ENCODE data around the gene CLCN6. TPM values are rescaled to one million over a fixed set of nuclear protein-coding genes. Genes with fewer than 3 reads are reported as not detected.

CLCN6 gene
- polyA plus RNA-seq, 1 donor from 2014 or later: 12.5 TPM

DNA sequence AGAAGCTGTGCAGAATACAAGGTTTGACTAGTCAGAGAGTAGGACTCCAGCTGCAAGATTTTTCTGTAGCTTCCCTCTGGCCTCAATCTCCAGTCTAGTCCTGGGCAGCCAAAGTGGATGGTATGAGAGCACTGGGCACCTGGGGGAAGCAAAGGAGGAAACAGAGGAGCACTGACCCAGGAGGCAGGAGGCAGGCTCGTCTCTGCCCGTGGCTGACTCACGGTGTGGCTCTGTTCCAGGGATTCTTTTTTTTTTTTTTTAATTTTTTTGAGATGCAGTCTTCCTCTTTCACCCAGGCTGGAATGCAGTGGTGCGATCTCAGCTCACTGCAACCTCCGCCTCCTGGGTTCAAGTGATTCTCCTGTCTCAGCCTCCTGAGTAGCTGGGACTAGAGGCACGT is 56.9 kb downstream of the CLCN6 start:
- Histone ChIP-seq H3K4me2 (ENCODE audit: low read length) (no peak overlapping the region), H4K20me1 (ENCODE audit: insufficient read depth) (no peaks in the 10 kb centered on the region), H3K27ac (ENCODE audit: low read length) (peak overlapping the region; percentile 37), H3K9me2 (ENCODE audit: insufficient read depth, low read length) (no peaks in the 10 kb centered on the region), H3K79me2 (replicated peaks; ENCODE audit: insufficient read depth, low read length) (no peaks in the 10 kb centered on the region), H3F3A (ENCODE audit: insufficient read depth, low read length, poor library complexity, severe bottlenecking) (no peaks in the 10 kb centered on the region), H3K4me3 (ENCODE audit: low read length) (peak overlapping the region; percentile 36), H2AFZ (ENCODE audit: low read depth, low read length) (no peak overlapping the region), H3K9me3 (ENCODE audit: low read length) (no peaks in the 10 kb centered on the region), H3K27me3 (ENCODE audit: insufficient read depth, low read depth, low read length) (peaks cover 38% of the 10 kb centered on the region), H3K36me3 (ENCODE audit: insufficient read depth, low read length) (no peaks in the 10 kb centered on the region), H3K9ac (ENCODE audit: low read length) (peak overlapping the region; percentile 41)
- TF ChIP-seq EZH2 (IDR thresholded peaks at IDR 0.05; ENCODE audit: borderline replicate concordance, insufficient read depth, low read length, poor library complexity, severe bottlenecking) (no peak), EP300 (conservative IDR thresholded peaks at IDR 0.05; ENCODE audit: poor library complexity, severe bottlenecking) (no peak), SMC3 (conservative IDR thresholded peaks at IDR 0.05; ENCODE audit: poor library complexity) (no peak), POLR2AphosphoS5 (IDR thresholded peaks at IDR 0.05) (no peak), MXI1 (conservative IDR thresholded peaks at IDR 0.05; ENCODE audit: poor library complexity, severe bottlenecking) (no peak), RAD21 (conservative IDR thresholded peaks at IDR 0.05) (no peak), TAF1 (IDR thresholded peaks at IDR 0.05; ENCODE audit: low read depth) (no peak)
- TF ChIP-seq, protein P1, sequence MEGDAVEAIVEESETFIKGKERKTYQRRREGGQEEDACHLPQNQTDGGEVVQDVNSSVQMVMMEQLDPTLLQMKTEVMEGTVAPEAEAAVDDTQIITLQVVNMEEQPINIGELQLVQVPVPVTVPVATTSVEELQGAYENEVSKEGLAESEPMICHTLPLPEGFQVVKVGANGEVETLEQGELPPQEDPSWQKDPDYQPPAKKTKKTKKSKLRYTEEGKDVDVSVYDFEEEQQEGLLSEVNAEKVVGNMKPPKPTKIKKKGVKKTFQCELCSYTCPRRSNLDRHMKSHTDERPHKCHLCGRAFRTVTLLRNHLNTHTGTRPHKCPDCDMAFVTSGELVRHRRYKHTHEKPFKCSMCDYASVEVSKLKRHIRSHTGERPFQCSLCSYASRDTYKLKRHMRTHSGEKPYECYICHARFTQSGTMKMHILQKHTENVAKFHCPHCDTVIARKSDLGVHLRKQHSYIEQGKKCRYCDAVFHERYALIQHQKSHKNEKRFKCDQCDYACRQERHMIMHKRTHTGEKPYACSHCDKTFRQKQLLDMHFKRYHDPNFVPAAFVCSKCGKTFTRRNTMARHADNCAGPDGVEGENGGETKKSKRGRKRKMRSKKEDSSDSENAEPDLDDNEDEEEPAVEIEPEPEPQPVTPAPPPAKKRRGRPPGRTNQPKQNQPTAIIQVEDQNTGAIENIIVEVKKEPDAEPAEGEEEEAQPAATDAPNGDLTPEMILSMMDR (IDR thresholded peaks at IDR 0.05; ENCODE audit: poor library complexity, severe bottlenecking): no peak
- TF ChIP-seq, protein P2, sequence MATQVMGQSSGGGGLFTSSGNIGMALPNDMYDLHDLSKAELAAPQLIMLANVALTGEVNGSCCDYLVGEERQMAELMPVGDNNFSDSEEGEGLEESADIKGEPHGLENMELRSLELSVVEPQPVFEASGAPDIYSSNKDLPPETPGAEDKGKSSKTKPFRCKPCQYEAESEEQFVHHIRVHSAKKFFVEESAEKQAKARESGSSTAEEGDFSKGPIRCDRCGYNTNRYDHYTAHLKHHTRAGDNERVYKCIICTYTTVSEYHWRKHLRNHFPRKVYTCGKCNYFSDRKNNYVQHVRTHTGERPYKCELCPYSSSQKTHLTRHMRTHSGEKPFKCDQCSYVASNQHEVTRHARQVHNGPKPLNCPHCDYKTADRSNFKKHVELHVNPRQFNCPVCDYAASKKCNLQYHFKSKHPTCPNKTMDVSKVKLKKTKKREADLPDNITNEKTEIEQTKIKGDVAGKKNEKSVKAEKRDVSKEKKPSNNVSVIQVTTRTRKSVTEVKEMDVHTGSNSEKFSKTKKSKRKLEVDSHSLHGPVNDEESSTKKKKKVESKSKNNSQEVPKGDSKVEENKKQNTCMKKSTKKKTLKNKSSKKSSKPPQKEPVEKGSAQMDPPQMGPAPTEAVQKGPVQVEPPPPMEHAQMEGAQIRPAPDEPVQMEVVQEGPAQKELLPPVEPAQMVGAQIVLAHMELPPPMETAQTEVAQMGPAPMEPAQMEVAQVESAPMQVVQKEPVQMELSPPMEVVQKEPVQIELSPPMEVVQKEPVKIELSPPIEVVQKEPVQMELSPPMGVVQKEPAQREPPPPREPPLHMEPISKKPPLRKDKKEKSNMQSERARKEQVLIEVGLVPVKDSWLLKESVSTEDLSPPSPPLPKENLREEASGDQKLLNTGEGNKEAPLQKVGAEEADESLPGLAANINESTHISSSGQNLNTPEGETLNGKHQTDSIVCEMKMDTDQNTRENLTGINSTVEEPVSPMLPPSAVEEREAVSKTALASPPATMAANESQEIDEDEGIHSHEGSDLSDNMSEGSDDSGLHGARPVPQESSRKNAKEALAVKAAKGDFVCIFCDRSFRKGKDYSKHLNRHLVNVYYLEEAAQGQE (IDR thresholded peaks at IDR 0.05; ENCODE audit: borderline replicate concordance): no peak

DNA sequence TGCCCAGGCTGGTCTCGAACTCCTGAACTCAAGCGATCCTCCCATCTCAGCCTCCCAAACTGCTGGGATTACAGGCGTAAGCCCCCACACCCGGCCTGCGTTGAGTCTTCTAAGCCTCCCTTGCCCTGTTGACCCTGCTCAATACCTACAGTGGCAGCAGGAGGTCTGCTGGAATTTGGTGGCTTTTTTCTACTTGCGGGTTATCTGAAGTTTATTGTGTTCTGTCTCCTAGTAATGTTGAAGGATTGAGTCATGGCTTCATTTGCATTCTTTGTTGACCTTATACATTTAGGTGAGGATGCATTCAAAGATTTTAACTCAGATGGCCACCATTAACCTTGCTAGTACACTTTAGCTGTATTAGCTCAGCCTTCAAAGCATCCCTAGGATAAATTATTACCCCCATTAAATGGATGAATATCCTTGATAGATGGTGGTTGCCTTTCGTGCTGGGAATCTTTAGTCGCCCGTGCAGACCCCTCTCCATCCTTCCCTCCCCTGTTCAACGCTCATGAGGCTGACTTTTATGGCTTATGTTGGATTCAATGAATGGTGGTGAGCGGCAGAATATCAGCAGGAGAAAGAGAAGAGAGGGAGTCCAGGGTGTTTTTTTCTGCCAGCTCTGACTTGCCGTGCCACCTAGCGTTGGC is 62.5 kb downstream of the CLCN6 start:
- no peaks in the 10 kb centered on the region for H3K27me3 ChIP-seq (ENCODE audit: insufficient read depth, low read depth, low read length)
- no peak overlapping the region for H3K9ac ChIP-seq (ENCODE audit: low read length)
- H2AFZ ChIP-seq (ENCODE audit: low read depth, low read length): no peak overlapping the region
- no peaks in the 10 kb centered on the region for H4K20me1 ChIP-seq (ENCODE audit: insufficient read depth)
- no peak overlapping the region for H3K4me2 ChIP-seq (ENCODE audit: low read length)
- no peak overlapping the region for H3K27ac ChIP-seq (ENCODE audit: low read length)
- no peaks in the 10 kb centered on the region for H3K79me2 ChIP-seq (replicated peaks; ENCODE audit: insufficient read depth, low read length)
- H3K4me3 ChIP-seq (ENCODE audit: low read length): no peak overlapping the region
- H3K36me3 ChIP-seq (ENCODE audit: insufficient read depth, low read length): no peaks in the 10 kb centered on the region
- no peaks in the 10 kb centered on the region for H3K9me2 ChIP-seq (ENCODE audit: insufficient read depth, low read length)
- TF ChIP-seq EP300 (conservative IDR thresholded peaks at IDR 0.05; ENCODE audit: poor library complexity, severe bottlenecking): no peak
- TF ChIP-seq RAD21 (conservative IDR thresholded peaks at IDR 0.05): no peak
- TF ChIP-seq POLR2AphosphoS5 (IDR thresholded peaks at IDR 0.05): no peak
- TF ChIP-seq SMC3 (conservative IDR thresholded peaks at IDR 0.05; ENCODE audit: poor library complexity): no peak
- TF ChIP-seq EZH2 (IDR thresholded peaks at IDR 0.05; ENCODE audit: borderline replicate concordance, insufficient read depth, low read length, poor library complexity, severe bottlenecking): no peak
- TF ChIP-seq, protein P2 (IDR thresholded peaks at IDR 0.05; ENCODE audit: borderline replicate concordance): no peak
- TF ChIP-seq MXI1 (conservative IDR thresholded peaks at IDR 0.05; ENCODE audit: poor library complexity, severe bottlenecking): no peak
- TF ChIP-seq TAF1 (IDR thresholded peaks at IDR 0.05; ENCODE audit: low read depth): no peak
- TF ChIP-seq, protein P1 (IDR thresholded peaks at IDR 0.05; ENCODE audit: poor library complexity, severe bottlenecking): no peak
- no peaks in the 10 kb centered on the region for H3K9me3 ChIP-seq (ENCODE audit: low read length)
- H3F3A ChIP-seq (ENCODE audit: insufficient read depth, low read length, poor library complexity, severe bottlenecking): no peaks in the 10 kb centered on the region
